ENCODE results near the gene CHN1.

GRCh38 chr2:174763780-174764179, 241.4 kb downstream of the CHN1 start:
- TF ChIP-seq CTCF (IDR thresholded peaks at IDR 0.05) (no peak), POLR2A (IDR thresholded peaks at IDR 0.05) (no peak)

All from testis (tissue), 2 donors.